Progenitor cell of endocrine pancreas (in vitro differentiated cells): ENCODE measurements around the gene COBLL1. TPM values are rescaled to one million over a fixed set of nuclear protein-coding genes. Genes with fewer than 3 reads are reported as not detected.

Source experiments
- DNase-seq: peaks from one replicate; pipeline ENCODE4 v3.0.0; 2021; ENCODE audit warnings: low spot score; ENCODE audit not compliant: unreplicated experiment
- H3K27ac Mint-ChIP-seq: 2 replicates; pipeline ENCODE4 v1.8.0; 2021; ENCODE audit warnings: mild to moderate bottlenecking, moderate library complexity, mixed read lengths
- H3K27me3 Mint-ChIP-seq: 2 replicates; pipeline ENCODE4 v1.8.0; 2021; ENCODE audit warnings: mixed read lengths
- H3K36me3 Mint-ChIP-seq: 2 replicates; pipeline ENCODE4 v1.8.0; 2022; ENCODE audit warnings: mixed read lengths; ENCODE audit not compliant: insufficient read depth
- H3K4me1 Mint-ChIP-seq: 2 replicates; pipeline ENCODE4 v1.8.0; 2021; ENCODE audit warnings: low read depth, mixed read lengths
- H3K4me3 Mint-ChIP-seq: 2 replicates; pipeline ENCODE4 v1.8.0; 2021; ENCODE audit warnings: low read depth, mild to moderate bottlenecking, moderate library complexity, mixed read lengths
- H3K9me3 Mint-ChIP-seq: 2 replicates; pipeline ENCODE4 v1.8.0; 2021; ENCODE audit warnings: low read depth, mixed read lengths
- total RNA-seq: library from RNA; stranded (reverse); gene quantifications from 2 replicates; pipeline ENCODE4 v1.2.1, GENCODE V29; 2021
- TF ChIP-seq, protein P1 (sequence below): fragments of 200-600 bp; sonication (generic); IDR thresholded peaks from one replicate; pipeline ENCODE4 v1.5.0; 2021; ENCODE audit warnings: antibody characterized with exemption, mild to moderate bottlenecking; ENCODE audit not compliant: unreplicated experiment

The COBLL1 gene
- total RNA-seq, 1 donor from 2014 or later, result 80.9 TPM

DNA sequence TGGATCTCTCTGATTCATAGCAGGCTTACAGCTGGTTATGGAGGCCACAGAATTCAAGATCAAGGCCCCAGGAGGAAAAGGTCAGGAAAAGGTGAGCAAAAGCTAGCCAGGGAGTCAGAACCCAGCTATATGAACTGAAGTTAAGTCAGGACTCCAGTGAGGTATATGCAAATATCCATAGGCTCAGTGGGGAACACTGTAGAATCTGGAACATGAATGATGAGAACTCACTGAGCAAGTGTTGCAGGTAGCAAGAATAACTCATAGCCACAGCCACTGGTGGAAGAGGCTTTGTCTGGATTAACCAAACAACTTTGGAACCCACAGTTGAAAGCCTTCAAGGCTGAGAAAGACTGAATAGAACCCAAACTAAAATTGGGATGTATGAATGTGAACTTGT, 24.7 kb downstream of the COBLL1 start:
- H3K4me3 Mint-ChIP-seq, result no peak overlapping the region
- H3K27me3 Mint-ChIP-seq, result no peaks in the 10 kb centered on the region

DNA sequence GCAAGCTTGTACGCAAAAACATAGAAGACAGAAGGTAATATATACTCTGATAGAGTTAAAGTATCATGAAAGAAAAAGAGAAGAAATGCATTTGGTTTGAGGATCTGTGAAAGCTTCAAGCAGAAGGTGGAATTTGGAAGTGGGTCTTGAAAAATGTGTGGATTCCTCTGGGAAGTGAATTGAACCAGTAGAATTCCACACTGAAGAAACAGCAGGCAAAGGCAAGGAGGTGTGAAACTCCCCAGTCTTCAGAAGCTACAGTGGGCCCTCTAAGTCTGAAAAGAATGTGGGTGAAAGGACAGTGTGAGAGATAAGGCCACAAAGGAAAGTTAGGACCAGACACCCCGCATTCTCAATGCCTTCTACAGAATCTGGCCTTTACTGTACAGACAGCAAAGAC, 25.6 kb downstream of the COBLL1 start:
- no peak for DNase-seq
- no peak overlapping the region for H3K4me3 Mint-ChIP-seq
- TF ChIP-seq, protein P1, sequence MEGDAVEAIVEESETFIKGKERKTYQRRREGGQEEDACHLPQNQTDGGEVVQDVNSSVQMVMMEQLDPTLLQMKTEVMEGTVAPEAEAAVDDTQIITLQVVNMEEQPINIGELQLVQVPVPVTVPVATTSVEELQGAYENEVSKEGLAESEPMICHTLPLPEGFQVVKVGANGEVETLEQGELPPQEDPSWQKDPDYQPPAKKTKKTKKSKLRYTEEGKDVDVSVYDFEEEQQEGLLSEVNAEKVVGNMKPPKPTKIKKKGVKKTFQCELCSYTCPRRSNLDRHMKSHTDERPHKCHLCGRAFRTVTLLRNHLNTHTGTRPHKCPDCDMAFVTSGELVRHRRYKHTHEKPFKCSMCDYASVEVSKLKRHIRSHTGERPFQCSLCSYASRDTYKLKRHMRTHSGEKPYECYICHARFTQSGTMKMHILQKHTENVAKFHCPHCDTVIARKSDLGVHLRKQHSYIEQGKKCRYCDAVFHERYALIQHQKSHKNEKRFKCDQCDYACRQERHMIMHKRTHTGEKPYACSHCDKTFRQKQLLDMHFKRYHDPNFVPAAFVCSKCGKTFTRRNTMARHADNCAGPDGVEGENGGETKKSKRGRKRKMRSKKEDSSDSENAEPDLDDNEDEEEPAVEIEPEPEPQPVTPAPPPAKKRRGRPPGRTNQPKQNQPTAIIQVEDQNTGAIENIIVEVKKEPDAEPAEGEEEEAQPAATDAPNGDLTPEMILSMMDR, result no peak
- H3K36me3 Mint-ChIP-seq, result no peaks in the 10 kb centered on the region
- H3K4me1 Mint-ChIP-seq, result peaks cover 12% of the 10 kb centered on the region
- no peaks in the 10 kb centered on the region for H3K9me3 Mint-ChIP-seq
- no peak overlapping the region for H3K27ac Mint-ChIP-seq
- no peaks in the 10 kb centered on the region for H3K27me3 Mint-ChIP-seq

More for the DNA sequence above, 24.7 kb downstream of the COBLL1 start:
- H3K4me1 Mint-ChIP-seq, result peaks cover 12% of the 10 kb centered on the region
- H3K27ac Mint-ChIP-seq, result no peak overlapping the region
- TF ChIP-seq, protein P1, result no peak
- no peak for DNase-seq
- H3K36me3 Mint-ChIP-seq, result no peaks in the 10 kb centered on the region
- H3K9me3 Mint-ChIP-seq, result no peaks in the 10 kb centered on the region

DNA sequence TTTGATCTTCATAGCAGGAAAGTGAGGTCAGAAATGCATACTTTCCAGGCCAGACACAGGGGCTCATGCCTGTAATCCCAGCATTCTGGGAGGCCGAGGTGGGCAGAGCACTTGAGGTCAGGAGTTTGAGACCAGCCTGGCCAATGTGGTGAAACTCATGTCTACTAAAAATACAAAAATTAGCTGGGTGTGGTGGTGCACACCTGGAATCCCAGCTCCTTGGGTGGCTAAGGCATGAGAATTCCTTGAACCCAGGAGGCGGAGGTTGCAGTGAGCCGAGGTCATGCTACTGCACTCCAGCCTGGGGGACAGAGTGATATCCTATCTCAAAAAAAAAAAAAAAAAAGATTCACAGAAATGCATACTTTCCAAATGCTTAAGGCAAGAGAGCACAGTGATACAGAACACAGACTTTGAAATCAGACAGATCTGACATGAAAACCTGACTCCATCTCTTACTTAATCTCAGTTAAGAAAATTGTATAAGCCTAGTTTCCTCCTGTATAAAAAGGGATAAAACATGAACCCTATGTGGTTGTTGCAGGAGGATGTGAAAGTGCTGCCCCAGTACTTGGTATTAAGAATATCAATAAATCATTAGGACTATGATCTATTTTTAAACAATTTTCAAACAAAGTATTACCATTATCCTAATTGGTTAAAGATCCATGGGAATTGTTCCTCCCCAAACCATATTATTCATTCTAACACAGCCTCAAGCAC, 26.4 kb downstream of the COBLL1 start:
- DNase-seq, result no peak
- no peak overlapping the region for H3K27ac Mint-ChIP-seq
- no peaks in the 10 kb centered on the region for H3K27me3 Mint-ChIP-seq
- H3K4me1 Mint-ChIP-seq, result peaks cover 12% of the 10 kb centered on the region
- TF ChIP-seq, protein P1, result no peak
- no peak overlapping the region for H3K4me3 Mint-ChIP-seq
- no peaks in the 10 kb centered on the region for H3K36me3 Mint-ChIP-seq
- no peaks in the 10 kb centered on the region for H3K9me3 Mint-ChIP-seq

DNA sequence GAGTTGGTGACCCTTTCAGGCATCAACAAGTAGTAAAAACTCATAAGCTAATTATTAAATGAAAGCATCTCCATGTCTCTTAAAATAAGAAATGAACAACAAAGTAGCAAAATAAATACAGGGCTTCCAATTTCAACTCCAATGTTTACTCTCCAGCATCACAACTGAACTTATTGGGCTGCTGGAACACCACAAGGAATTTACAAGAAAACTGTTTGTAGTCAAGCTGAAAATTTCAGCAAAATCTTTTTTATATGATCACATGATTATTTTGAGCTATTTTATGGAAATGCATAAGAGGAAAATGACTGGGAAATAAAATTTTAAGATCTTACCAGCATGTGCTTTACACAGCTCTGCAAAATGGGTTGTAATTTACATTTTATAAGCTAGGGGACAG, 28.1 kb downstream of the COBLL1 start:
- H3K9me3 Mint-ChIP-seq, result no peaks in the 10 kb centered on the region
- peaks cover 13% of the 10 kb centered on the region for H3K4me1 Mint-ChIP-seq
- no peak for DNase-seq
- TF ChIP-seq, protein P1, result no peak
- no peaks in the 10 kb centered on the region for H3K36me3 Mint-ChIP-seq
- H3K27ac Mint-ChIP-seq, result no peak overlapping the region
- H3K4me3 Mint-ChIP-seq, result no peak overlapping the region
- no peaks in the 10 kb centered on the region for H3K27me3 Mint-ChIP-seq

DNA sequence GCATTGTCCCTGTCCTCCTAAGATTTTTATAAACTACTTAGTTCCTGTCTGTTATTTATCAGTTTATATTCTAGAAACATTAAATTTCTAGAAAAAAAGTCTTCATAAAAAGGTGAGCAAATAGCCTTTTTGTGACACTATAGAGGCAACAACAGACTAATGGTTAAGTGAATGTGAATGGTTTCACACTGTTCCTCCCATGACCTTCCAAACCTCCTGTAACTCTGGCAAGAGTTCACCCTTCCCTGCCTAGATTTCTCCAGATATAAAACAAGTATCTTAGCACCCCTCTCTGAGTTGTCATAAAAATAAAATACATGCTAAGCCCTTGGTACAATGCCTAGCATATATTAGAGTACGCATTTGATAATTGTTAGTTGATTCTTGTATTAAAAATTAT, 29.2 kb downstream of the COBLL1 start:
- TF ChIP-seq, protein P1, result no peak
- no peaks in the 10 kb centered on the region for H3K9me3 Mint-ChIP-seq
- peaks cover 16% of the 10 kb centered on the region for H3K4me1 Mint-ChIP-seq
- no peaks in the 10 kb centered on the region for H3K36me3 Mint-ChIP-seq
- H3K27ac Mint-ChIP-seq, result peak overlapping the region; percentile 17
- no peak overlapping the region for H3K4me3 Mint-ChIP-seq
- no peaks in the 10 kb centered on the region for H3K27me3 Mint-ChIP-seq
- no peak for DNase-seq
